DMS 273 (cell line): ENCODE data around the gene MYO7B.
A peak's percentile ranks its signal among the peaks of the same experiment; 100 is the strongest.

Source experiments
- DNase-seq: peaks from one replicate; lab custom pipeline; 2025; ENCODE audit not compliant: unreplicated experiment; lab: John Stamatoyannopoulos, UW

The MYO7B gene

GRCh38 chr2:127675331-127676261, 140.1 kb downstream of the MYO7B start, which contains the start of gene LIMS2:
Gene LIMS2, minus strand, starts transcription at chr2:127675530. Its CDS starts 506 bp downstream, at chr2:127675024.
- DNase-seq: peak; percentile 63

GRCh38 chr2:127676906-127677305, 141.4 kb downstream of the MYO7B start:
- no peak for DNase-seq

- DNase-seq: no peak
Measured at GRCh38 chr2:127678531-127678930, 143.0 kb downstream of the MYO7B start.

DNA sequence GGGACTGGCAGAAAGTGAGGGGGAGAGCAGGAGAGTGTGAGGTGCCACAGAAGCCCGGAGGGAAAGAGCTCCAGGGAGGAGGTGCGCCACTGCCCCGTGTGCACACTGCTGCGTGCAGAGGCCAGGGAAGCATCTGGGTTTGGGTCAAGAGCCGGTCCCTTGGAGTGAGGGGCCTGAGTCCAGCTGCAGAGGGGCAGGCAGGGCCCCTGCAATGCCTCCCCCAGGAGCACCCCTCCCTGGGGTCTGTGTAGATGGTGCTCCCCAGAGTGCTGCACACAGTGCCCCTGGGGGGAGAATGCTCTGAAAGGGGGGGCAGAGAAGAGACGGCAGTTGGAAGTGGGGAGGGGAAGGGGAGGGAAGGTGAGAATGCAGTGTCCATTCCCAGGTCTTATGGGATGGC, 143.5 kb downstream of the MYO7B start:
- DNase-seq: no peak

DNA sequence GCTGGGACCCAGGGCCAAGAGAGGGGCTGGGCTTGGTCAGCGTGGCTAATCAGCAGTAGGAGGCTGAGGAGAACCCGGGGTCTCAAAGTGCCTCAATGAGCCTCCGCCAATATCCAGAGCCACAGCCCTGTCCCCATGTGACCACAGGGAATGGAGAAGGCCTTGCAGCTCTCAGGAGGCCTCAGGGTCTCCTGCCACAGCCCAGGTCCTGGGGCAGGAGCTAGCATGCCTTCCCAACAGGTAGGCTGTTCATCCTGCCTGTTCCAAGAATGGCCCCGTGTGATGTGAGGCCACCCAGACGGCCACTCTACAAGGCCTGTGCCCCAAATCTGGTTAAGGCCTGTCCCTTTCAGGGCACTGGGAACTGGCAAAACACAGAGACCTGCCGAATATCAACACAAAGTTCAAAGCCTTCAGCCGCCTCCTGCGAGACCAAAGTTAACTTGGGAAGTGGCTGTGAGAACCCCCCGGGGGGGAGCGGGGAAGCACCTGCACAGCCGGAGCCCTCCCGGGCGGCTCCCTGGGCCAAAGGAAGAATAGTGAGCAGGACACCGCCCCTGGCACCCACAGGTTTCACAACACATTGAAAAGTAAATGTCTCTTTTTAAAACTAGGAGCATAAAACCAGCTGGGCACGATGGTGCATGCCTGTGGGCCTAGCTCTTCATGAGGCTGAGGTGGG, 144.3 kb downstream of the MYO7B start:
- no peak for DNase-seq

DNA sequence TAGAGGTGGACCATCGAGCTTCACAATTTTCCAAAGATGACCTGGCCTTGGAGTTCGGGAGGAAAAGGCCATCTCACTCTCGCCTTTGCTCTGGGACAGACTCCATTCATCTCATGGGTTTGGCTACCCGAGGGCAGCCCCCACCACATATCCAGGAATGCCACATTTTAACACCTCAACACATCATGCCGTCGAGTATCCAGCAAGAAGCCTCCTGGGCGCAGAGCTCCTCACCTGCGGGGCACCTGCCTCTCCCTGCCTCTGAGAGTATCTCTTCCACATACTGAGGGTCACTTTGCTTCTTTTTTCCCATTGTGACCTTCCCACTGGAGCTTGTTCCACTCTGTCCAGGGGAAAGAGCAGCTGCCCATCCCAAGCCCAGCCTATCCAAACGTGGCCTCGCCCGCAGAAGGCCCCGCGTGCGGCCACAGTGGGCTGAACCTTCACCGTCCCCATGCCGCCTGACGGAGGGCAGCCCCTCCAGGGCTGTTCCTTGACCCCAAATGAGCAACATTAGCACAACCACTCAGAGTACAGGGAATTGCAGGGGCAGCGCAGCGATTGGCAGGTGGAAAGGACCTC, 145.3 kb downstream of the MYO7B start:
- no peak for DNase-seq

- DNase-seq: peak; percentile 68
Measured at GRCh38 chr2:127681288-127681804, 145.9 kb downstream of the MYO7B start.

- no peak for DNase-seq
Measured at GRCh38 chr2:127681976-127682857, 146.7 kb downstream of the MYO7B start.

DNA sequence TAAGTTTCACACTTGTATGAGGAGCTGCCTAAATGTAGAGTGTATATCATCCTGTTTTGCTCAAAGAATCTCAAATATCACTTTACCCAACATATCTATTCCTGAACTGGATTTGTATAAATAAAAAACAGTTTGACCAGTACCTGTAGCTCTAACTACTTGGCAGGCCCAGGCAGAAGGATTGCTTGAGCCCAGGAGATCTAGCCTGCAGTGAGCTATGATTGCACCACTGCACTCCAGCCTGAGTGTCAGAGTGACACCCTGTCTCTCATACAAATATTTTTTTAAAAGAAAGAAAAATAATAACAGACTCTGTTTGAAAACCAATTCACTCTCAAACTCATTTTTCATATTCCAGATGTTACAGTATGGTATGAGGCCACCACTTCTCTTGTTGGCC, 147.6 kb downstream of the MYO7B start:
- DNase-seq: no peak

DNA sequence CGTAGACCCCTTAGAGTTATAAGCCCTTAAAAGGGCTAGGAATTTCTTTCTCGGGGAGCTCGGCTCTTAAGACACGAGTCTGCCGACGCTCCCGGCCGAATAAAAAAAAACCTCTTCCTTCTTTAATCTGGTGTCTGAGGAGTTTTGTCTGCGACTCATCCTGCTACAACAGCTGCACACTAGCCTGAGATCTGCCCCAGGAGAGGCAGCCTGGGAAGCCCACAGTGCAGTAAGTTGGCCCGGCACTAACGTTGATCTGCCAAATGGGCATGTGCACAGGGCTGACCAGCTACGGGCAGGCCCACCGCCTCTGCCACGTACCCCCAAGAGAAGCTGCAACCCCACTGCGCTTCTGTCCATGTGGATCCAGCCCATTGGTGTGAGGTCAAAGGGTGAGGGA, 148.3 kb downstream of the MYO7B start:
- DNase-seq: no peak

DNA sequence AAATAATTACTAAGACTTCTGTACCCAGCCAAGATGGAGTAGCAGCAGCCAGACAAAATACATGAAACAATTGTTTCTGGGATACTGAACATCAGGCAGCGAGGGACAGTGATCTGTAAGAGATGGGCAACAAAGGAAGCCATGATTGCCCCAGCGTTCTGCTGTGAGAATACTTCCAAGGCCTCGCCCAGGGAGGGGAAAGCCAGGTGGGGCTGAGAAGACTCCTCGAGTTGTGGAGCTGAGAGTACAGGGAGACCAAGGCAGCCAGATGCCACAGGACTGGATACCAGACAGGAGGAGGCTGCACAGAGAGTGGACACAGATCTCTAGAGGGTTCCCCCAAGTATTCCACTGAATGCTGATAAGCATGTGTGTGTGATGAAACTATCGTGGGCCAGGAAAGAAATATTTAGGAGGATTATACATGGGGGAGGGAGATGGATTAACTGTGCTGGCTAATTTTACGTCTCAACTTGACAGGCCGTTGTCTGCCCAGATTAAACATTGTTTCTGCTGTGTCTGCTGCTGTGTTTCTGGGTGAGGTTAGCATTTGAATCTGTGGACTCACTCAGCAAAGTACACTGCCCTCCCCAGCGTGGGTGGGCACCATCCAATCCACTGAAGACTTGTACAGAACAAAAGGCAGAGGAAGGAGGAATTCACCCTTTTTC, 150.1 kb downstream of the MYO7B start:
- DNase-seq: no peak
